Neural progenitor cell (in vitro differentiated cells): ENCODE measurements around the gene TCF3.

Experiments
- CTCF ChIP-seq: fragments of 200-600 bp; sonication (generic); IDR thresholded peaks from 2 replicates; pipeline ENCODE4 v1.5.1; 2017; ENCODE audit warnings: antibody characterized with exemption, mild to moderate bottlenecking
- EZH2 ChIP-seq: fragments of 200-600 bp; sonication (generic); IDR thresholded peaks from 2 replicates; pipeline ENCODE4 v1.6.1; 2017; ENCODE audit warnings: antibody characterized with exemption, mild to moderate bottlenecking, moderate library complexity

GRCh38 chr19:1634242-1634937 is 18.0 kb downstream of the TCF3 start:
- TF ChIP-seq CTCF (no peak), EZH2 (no peak)
